Muscle layer of duodenum (tissue), 2 donors: ENCODE data around the gene ADGRE1.

ENCODE experiments used
- H3K27ac ChIP-seq: one replicate; pipeline ENCODE4 v1.7.0; 2013; ENCODE audit warnings: mild to moderate bottlenecking, low read length
- H3K27me3 ChIP-seq: one replicate; pipeline ENCODE4 v1.7.0; 2013; ENCODE audit warnings: low read depth, mild to moderate bottlenecking, control low read depth, low read length
- H3K36me3 ChIP-seq, 2 donors: one replicate each; pipeline ENCODE4 v1.7.0; 2013; ENCODE audit warnings: low read length in 2 of 2, control low read depth in 1 of 2, mild to moderate bottlenecking in 1 of 2; ENCODE audit not compliant: insufficient read depth in 2 of 2, control insufficient read depth in 1 of 2
- H3K4me1 ChIP-seq, 2 donors: one replicate each; pipeline ENCODE4 v1.7.0; 2013; ENCODE audit warnings: low read length in 2 of 2, mild to moderate bottlenecking in 2 of 2, control low read depth in 1 of 2, moderate library complexity in 1 of 2; ENCODE audit not compliant: insufficient read depth in 2 of 2, control insufficient read depth in 1 of 2
- H3K4me3 ChIP-seq, 2 donors: one replicate each; pipeline ENCODE4 v1.7.0; 2013; ENCODE audit warnings: low read length in 2 of 2, low read depth in 1 of 2, mild to moderate bottlenecking in 1 of 2
- H3K9me3 ChIP-seq, 2 donors: one replicate each; pipeline ENCODE4 v1.7.0; 2013; ENCODE audit warnings: low read length in 2 of 2, control low read depth in 1 of 2, mild to moderate bottlenecking in 1 of 2; ENCODE audit not compliant: control insufficient read depth in 1 of 2
- donor health status: healthy.

The ADGRE1 gene

GRCh38 chr19:6916952-6917351 is 29.6 kb downstream of the ADGRE1 start:
- no peaks in the 10 kb centered on the region for H3K27me3 ChIP-seq
- no peak overlapping the region for H3K27ac ChIP-seq
- H3K9me3 ChIP-seq: peaks cover 3 to 16% of the 10 kb centered on the region in 2 donors
- no peaks in the 10 kb centered on the region for H3K36me3 ChIP-seq
- no peak overlapping the region for H3K4me3 ChIP-seq
- no peaks in the 10 kb centered on the region for H3K4me1 ChIP-seq

GRCh38 chr19:6925386-6925785 is 38.0 kb downstream of the ADGRE1 start:
- H3K4me3 ChIP-seq: no peak overlapping the region
- no peaks in the 10 kb centered on the region for H3K36me3 ChIP-seq
- no peaks in the 10 kb centered on the region for H3K27me3 ChIP-seq
- peaks cover 0 to 15% of the 10 kb centered on the region in 2 donors for H3K9me3 ChIP-seq
- no peak overlapping the region for H3K27ac ChIP-seq
- no peaks in the 10 kb centered on the region for H3K4me1 ChIP-seq

GRCh38 chr19:6925801-6926751 is 38.7 kb downstream of the ADGRE1 start:
- no peak overlapping the region for H3K4me3 ChIP-seq
- peaks cover 0 to 19% of the 10 kb centered on the region in 2 donors for H3K9me3 ChIP-seq
- no peak overlapping the region for H3K27ac ChIP-seq
- H3K27me3 ChIP-seq: no peaks in the 10 kb centered on the region
- H3K4me1 ChIP-seq: no peaks in the 10 kb centered on the region
- no peaks in the 10 kb centered on the region for H3K36me3 ChIP-seq

GRCh38 chr19:6930190-6930589 is 42.8 kb downstream of the ADGRE1 start:
- Histone ChIP-seq H3K4me1 (no peaks in the 10 kb centered on the region), H3K27me3 (no peaks in the 10 kb centered on the region), H3K36me3 (no peaks in the 10 kb centered on the region), H3K4me3 (peak overlapping the region in 1 of 2 donors; percentile 32), H3K27ac (no peak overlapping the region), H3K9me3 (peaks cover 0 to 26% of the 10 kb centered on the region in 2 donors)

- Histone ChIP-seq H3K4me3 (no peak overlapping the region), H3K27ac (no peak overlapping the region), H3K27me3 (no peaks in the 10 kb centered on the region), H3K4me1 (no peaks in the 10 kb centered on the region), H3K36me3 (no peaks in the 10 kb centered on the region), H3K9me3 (peaks cover 0 to 25% of the 10 kb centered on the region in 2 donors)
These were observed 47.7 kb downstream of the ADGRE1 start for GRCh38 chr19:6935069-6935468.

GRCh38 chr19:6935618-6936017 is 48.2 kb downstream of the ADGRE1 start:
- H3K27me3 ChIP-seq: no peaks in the 10 kb centered on the region
- H3K27ac ChIP-seq: no peak overlapping the region
- no peak overlapping the region for H3K4me3 ChIP-seq
- no peaks in the 10 kb centered on the region for H3K36me3 ChIP-seq
- no peaks in the 10 kb centered on the region for H3K4me1 ChIP-seq
- H3K9me3 ChIP-seq: peaks cover 0 to 23% of the 10 kb centered on the region in 2 donors

- Histone ChIP-seq H3K4me1 (no peaks in the 10 kb centered on the region), H3K27ac (no peak overlapping the region), H3K4me3 (no peak overlapping the region), H3K27me3 (no peaks in the 10 kb centered on the region), H3K36me3 (no peaks in the 10 kb centered on the region), H3K9me3 (no peaks in the 10 kb centered on the region)
These were observed 58.4 kb downstream of the ADGRE1 start for GRCh38 chr19:6945733-6946132.

GRCh38 chr19:6947745-6948144 is 60.4 kb downstream of the ADGRE1 start:
- no peak overlapping the region for H3K27ac ChIP-seq

GRCh38 chr19:6948884-6949283 is 61.5 kb downstream of the ADGRE1 start:
- no peak overlapping the region for H3K27ac ChIP-seq
- no peak overlapping the region for H3K4me3 ChIP-seq
- H3K36me3 ChIP-seq: no peaks in the 10 kb centered on the region
- no peaks in the 10 kb centered on the region for H3K27me3 ChIP-seq
- no peaks in the 10 kb centered on the region for H3K4me1 ChIP-seq
- H3K9me3 ChIP-seq: no peaks in the 10 kb centered on the region

More at GRCh38 chr19:6947745-6948144, 60.4 kb downstream of the ADGRE1 start:
- Histone ChIP-seq H3K9me3 (no peaks in the 10 kb centered on the region), H3K36me3 (no peaks in the 10 kb centered on the region), H3K27me3 (no peaks in the 10 kb centered on the region), H3K4me1 (no peaks in the 10 kb centered on the region), H3K4me3 (no peak overlapping the region)

- peaks cover 0 to 5% of the 10 kb centered on the region in 2 donors for H3K9me3 ChIP-seq
- no peak overlapping the region for H3K27ac ChIP-seq
- no peaks in the 10 kb centered on the region for H3K4me1 ChIP-seq
- H3K4me3 ChIP-seq: no peak overlapping the region
- no peaks in the 10 kb centered on the region for H3K27me3 ChIP-seq
- no peaks in the 10 kb centered on the region for H3K36me3 ChIP-seq
These were observed 65.6 kb downstream of the ADGRE1 start for GRCh38 chr19:6952956-6953355.

- Histone ChIP-seq H3K27ac (no peak overlapping the region), H3K4me1 (no peaks in the 10 kb centered on the region), H3K4me3 (no peak overlapping the region), H3K36me3 (no peaks in the 10 kb centered on the region), H3K27me3 (no peaks in the 10 kb centered on the region), H3K9me3 (peaks cover 0 to 5% of the 10 kb centered on the region in 2 donors)
These were observed 67.7 kb downstream of the ADGRE1 start for GRCh38 chr19:6955082-6955481.
